C1 segment of cervical spinal cord (tissue), 14 donors: ENCODE measurements around the gene CCDC12.

ENCODE experiments used
- DNase-seq, 14 donors: peaks; one replicate each; lab custom pipeline; 2025; lab: John Stamatoyannopoulos, UW

CCDC12 gene

GRCh38 chr3:46907271-46907670 is 69.3 kb downstream of the CCDC12 start:
- no peak for DNase-seq

GRCh38 chr3:46906471-46907058 is 70.0 kb downstream of the CCDC12 start:
- no peak for DNase-seq

DNA sequence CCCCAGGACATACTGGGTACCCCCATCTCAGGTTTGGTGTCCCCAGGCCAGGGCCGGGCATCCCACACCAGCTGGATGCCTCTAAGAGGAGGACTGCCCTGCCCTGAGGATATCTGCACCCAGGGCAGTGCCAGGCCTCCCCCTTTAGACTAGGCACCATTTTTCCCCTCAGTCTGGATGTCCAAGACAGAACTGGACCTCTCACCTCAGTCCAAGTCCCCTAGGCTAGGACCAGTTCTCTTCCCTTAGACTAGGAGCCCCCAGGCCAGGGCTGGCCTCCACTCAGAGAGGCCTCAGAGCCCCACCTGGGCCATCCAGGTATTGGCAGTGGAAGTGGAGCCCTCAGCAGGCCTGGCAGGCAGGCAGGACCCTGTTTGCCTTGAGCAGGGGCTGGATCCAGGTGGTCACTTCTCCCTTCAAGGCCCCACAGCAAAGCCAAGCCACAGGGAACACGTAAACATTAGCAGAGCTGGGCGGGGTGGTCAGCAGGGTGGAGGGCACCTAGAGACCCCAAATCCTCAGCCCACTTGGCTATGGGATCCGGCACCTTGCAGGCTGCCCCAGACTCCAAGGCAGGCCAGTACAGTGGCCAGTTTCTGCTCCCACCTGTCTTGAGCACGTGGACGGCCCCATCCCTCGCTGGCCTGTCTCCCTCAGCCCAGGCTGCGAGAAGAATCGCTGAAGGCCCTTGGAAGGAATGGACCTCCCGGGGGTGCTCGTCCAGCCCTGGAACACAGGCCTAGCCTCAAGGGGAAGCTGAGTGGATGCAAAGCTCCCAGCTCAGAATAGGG is 70.7 kb downstream of the CCDC12 start:
- no peak for DNase-seq

- DNase-seq, result no peak
Measured at GRCh38 chr3:46905213-46905560, 71.4 kb downstream of the CCDC12 start.

DNA sequence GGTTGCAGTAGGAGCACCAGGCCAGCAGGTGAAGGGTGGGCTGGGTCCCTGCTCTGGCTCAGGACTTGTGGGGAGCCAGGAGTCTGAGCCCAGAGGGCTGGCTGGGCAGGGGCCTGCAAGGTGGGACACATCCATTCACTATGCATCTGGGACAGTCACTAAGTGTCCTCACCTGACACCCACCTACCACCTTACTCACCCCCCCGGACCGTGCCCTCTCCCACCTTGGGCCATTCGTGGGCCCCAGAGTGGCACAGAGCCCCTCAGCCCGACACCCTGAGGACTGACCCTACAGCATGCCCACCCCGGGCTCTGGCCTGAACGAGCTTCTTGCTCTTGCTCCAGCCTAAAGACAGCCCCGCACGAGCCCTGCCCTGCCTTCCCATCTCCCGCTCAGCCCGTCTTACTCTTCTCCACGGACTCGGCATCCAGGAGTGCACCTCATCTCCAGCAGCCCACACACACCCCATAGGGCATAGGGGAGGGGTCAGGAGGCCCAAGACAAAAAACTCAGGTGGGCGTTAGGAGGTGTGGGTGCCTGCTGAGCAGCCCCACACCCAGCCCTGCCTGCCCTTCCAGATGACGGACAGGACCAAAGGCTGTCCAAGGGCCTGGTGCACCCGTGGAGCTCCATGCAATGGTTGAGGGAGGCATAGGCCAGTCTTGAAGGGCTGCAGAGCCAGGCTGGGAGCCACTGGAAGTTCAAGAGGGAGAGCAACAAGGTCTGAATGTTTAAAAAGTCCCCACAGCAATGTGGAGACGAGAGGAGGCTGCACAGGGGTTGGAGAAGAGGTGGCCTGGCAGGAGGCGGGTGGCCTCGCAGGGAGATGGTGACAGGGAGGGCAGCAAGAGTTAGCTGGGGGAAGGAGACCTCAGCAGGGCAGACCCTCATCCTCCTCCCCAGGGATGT is 72.0 kb downstream of the CCDC12 start:
- DNase-seq, result no peak

GRCh38 chr3:46903341-46904302 is 72.9 kb downstream of the CCDC12 start:
- no peak for DNase-seq

GRCh38 chr3:46902188-46902631 is 74.3 kb downstream of the CCDC12 start:
- no peak for DNase-seq

DNA sequence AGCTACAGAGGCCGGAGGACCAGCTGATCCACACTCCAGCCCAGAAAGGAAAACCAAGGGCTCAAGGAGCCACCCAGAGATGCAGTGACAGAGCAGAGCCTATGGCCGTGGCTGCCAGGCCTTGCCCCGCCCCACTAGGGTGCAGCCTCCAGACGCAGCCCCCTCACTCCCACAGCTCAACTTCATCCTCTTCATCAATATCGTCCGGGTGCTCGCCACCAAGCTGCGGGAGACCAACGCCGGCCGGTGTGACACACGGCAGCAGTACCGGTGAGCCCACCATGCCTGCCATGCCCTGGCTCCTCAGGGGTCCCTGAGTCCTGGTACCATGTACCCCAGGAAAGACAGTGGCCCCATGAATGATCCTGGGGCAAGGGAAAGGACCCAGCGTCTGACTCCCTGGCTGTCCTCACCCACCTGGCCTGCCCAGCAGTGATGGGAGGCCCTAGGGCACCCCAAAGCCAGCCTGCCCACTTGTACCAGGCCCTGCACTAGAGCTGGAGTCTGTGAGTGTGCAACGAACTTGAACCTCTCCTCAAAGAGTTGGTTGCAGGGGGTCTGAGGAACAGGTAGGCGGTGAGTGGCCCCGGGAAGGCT is 74.9 kb downstream of the CCDC12 start:
- no peak for DNase-seq

- DNase-seq, result no peak
Measured at GRCh38 chr3:46901061-46901460, 75.5 kb downstream of the CCDC12 start.

GRCh38 chr3:46900356-46900755 is 76.2 kb downstream of the CCDC12 start:
- DNase-seq, result no peak

GRCh38 chr3:46900007-46900292 is 76.6 kb downstream of the CCDC12 start:
- peak in 3 of 14 donors; percentile 15 to 43 (median 31) for DNase-seq

DNA sequence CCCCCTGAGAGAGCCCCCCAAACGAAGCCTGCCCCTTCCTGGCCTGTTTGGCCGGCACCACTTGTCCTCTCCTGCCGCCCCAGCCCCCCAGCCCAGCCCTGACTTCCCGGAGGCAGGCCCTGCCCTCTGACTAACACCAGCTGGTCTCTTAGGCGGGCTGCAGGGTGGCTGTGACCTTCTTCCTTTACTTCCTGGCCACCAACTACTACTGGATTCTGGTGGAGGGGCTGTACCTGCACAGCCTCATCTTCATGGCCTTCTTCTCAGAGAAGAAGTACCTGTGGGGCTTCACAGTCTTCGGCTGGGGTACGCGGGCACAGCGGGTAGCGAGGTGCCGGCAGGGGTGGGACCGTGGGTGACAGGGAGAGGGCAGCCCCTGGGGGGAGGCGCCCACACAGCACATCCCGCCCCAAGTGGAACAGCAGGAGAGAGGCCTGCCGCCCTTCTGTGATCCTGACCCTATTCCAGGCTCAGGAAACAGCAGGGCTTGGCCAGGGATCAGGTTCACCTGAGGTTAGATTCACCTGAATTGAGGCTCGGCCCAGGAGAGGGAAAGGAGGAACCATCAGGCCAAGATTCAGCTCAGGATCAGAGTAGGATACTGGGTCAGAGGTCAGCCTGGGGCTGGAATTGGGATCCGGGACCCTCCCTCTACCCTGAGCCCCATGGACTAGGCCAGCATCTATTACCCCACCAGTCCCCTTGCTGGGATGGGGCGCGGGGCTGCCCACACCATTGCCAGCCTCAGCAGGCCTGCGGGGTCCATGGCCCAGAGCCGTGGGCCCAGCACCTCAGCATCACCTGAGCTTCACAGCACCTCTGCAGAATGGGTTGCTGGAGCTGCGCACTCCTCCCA is 77.2 kb downstream of the CCDC12 start:
- DNase-seq, result peak in 1 of 14 donors; percentile 79

- peak in 1 of 14 donors; percentile 79 for DNase-seq
Measured at GRCh38 chr3:46898321-46899150, 78.0 kb downstream of the CCDC12 start.

DNA sequence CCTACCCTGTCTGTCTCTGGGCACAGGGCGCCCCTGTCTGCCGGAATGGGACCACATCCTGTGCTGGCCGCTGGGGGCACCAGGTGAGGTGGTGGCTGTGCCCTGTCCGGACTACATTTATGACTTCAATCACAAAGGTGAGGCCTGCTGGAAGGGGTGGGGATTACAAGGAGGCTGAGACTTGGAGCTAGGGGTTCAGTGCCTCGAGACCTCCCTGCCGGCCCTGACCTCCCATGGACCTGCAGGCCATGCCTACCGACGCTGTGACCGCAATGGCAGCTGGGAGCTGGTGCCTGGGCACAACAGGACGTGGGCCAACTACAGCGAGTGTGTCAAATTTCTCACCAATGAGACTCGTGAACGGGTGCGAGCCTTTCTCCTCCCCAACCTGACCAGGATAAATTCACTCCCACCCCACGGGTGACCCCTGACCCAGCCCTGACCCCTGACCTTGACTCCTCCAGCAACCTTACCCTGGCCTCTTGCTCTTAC is 78.7 kb downstream of the CCDC12 start:
- DNase-seq, result no peak

DNA sequence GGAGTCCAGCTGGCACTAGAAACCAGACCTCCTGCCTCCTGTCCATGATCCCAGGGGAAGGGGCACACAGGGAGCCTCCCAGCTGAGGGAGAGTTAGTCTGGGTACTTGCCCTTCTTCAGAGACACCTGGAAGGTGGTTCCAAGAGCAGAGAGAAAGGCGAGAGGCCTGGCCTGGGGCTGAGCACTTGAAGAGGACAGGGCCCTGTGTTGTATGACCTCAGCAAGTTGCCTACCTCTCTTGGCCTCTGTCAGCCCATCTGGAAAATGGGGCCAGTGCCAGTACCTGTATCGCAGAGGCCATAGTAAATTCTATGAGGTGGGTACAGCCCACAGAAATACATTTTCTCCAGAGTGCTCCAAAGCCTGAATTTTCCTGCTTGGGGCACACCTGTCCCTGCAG is 79.5 kb downstream of the CCDC12 start:
- no peak for DNase-seq

DNA sequence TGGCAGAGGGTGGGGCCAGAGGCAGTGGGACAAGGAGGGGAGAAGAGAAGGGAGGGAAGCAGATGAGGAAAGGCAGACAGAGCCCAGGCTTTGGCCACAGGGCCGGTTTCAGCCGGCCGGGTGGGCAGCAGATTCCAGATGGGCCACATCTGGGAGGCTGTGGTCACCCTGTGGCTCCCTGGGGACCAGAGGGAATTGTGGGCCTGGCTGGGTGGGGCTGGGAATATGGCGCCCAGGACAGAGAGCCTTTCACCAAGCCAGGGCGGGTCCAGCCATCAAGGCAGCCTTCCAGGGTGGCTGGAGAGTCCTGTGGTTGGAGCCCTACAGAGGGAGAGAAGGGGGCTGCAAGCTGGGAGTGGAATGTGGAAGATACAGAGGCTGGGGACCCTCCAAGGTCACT is 80.2 kb downstream of the CCDC12 start:
- no peak for DNase-seq

DNA sequence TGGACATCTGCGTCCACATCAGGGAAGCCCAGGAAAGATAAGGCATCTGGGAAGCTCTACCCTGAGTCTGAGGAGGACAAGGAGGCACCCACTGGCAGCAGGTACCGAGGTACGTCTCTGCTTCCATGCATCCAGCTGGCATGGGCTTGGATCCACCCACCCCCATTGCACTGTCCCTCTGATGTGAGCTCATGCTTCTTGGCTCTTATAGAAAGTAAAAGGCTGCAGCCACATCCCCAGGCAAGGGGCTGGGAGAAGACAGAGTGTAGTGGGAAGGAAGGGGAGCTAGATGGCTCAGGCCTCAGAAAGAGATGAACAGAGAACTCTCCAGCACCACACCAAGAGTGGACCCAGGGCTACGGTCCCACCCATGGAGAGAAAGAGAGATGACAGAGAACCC is 80.8 kb downstream of the CCDC12 start:
- DNase-seq, result no peak

GRCh38 chr3:46895204-46895660 is 81.3 kb downstream of the CCDC12 start:
- DNase-seq, result peak in 6 of 14 donors; percentile 12 to 51 (median 22)

GRCh38 chr3:46894256-46894655 is 82.3 kb downstream of the CCDC12 start:
- no peak for DNase-seq
